Ovary (tissue), 9 donors: ENCODE data around the gene STPG4. TPM values are rescaled to one million over a fixed set of nuclear protein-coding genes. Genes with fewer than 3 reads are reported as not detected.

Source experiments
- DNase-seq, 5 donors: peaks; one replicate each; pipeline ENCODE4 v3.0.0-alpha.2; 2019 to 2020
- H3K27ac ChIP-seq, 2 donors: fragments of 200-600 bp; one replicate each; pipeline versions ENCODE4 v1.5.1 to v1.8.0; 2019 to 2022
- H3K27me3 ChIP-seq: fragments of 200-600 bp; one replicate; pipeline ENCODE4 v1.8.0; 2022
- H3K36me3 ChIP-seq: fragments of 200-600 bp; sonication (generic); one replicate; pipeline ENCODE4 v1.5.1; 2019
- H3K4me1 ChIP-seq: one replicate; pipeline ENCODE4 v1.8.1; 2013; ENCODE audit warnings: mild to moderate bottlenecking, moderate library complexity; ENCODE audit not compliant: insufficient read depth
- H3K4me3 ChIP-seq: fragments of 200-600 bp; sonication (generic); one replicate; pipeline ENCODE4 v1.5.1; 2017
- H3K9me3 ChIP-seq, 2 donors: fragments of 200-600 bp in 1 of 2; sonication (generic) in 1 of 2; one replicate each; pipeline versions ENCODE4 v1.5.1 to v1.8.1; 2013 to 2019; ENCODE audit warnings: mild to moderate bottlenecking in 1 of 2, moderate library complexity in 1 of 2
- EP300 ChIP-seq: sonication (generic); formaldehyde crosslinking; IDR thresholded peaks from one replicate; pipeline ENCODE4 v1.6.1; 2017; ENCODE audit warnings: antibody characterized with exemption
- POLR2A ChIP-seq: fragments of 450-650 bp; IDR thresholded peaks from one replicate; pipeline ENCODE4 v1.6.1; 2017; ENCODE audit warnings: antibody characterized with exemption, mild to moderate bottlenecking, moderate library complexity
- WGBS, 3 donors: extraction: QIAGEN DNeasy Blood & Tissue Kit in 1 of 3; methylation state at CpG; one replicate each; pipeline versions ENCODE4 v1.1.5 to v1.1.7; 2013 to 2017; 5-methylcytosine and 5-hydroxymethylcytosine counted together
- intact Hi-C, 4 donors: fragments of 100-400 bp; cut with DNase I; formaldehyde crosslinking; loops; one replicate each; pipeline versions ENCODE4 v1.11.0 to v1.15.1; 2022 to 2023
- polyA plus RNA-seq, 2 donors: library from polyadenylated mRNA; stranded (reverse); fragments of 200-250 nt in 1 of 2; fragments of 350-450 nt in 1 of 2; fragmentation: Illumina TruSeq in 1 of 2; extraction: RNeasy Lipid Tissue Mini Kit (QIAGEN cat#74804) in 1 of 2; gene quantifications; one replicate each; pipeline ENCODE4 v1.2.3, GENCODE V29; 2013 to 2014
- total RNA-seq, 7 donors: library from RNA; depleted of rRNA in 2 of 7; stranded (reverse); fragments of >200 nt in 2 of 7; fragmentation: NEBNext Ultra II Directional in 3 of 7; extraction: Animal tissue kit (Norgen Biotek cat#: 25700) in 3 of 7; gene quantifications; one replicate each; pipeline versions ENCODE4 v1.1.0 to v1.2.4, GENCODE V29; 2016 to 2023
- TF ChIP-seq, protein P1 (sequence below), 3 donors: fragments of 450-650 bp in 2 of 3; fragments of 200-600 bp in 1 of 3; IDR thresholded peaks; one replicate each; pipeline versions ENCODE4 v1.5.1 to v1.8.0; 2016 to 2022; ENCODE audit warnings: antibody characterized with exemption in 3 of 3, mild to moderate bottlenecking in 1 of 3
- donor health status: DM: no; HTN: no; CAD: no; lungs with moderate emphysema.
- donor health status: DM: no; HTN: no; CAD: no.
- donor health status: Bipolar disorder and iron deficiency.
- donor health status: DM: yes; HTN: yes; CAD: no.
- donor health status: DM: no; HTN: no; CAD: no.
- donor health status: DM: yes; HTN: yes; CAD: no.

The STPG4 gene
- total and polyA plus RNA-seq, 9 donors, result 0.17 to 0.35 TPM; not detected in 7

DNA sequence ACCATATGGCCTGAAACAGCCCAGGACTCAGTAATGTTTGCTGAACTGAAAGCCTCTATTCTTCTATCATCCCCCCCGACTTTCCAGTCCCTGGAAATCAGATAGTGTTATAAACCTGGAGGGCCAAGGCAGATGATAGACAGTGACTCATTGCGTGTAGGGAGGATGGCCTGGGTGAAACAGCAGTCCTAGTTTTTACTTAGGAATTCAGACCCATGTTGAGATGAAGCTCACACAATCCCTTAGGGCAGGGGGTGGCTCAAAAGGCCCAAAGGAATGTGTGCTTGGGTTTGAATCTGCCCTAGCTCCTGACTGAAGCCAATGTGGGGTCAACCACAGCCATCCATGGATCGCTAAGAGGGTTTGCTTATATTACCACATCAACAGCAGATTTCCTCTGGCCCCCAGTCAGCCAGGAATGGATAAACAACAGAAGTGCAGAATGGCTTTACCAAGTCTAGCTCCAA lies 43.9 kb upstream of the STPG4 start:
- Histone ChIP-seq H3K9me3 (no peaks in the 10 kb centered on the region), H3K27me3 (no peaks in the 10 kb centered on the region), H3K27ac (no peak overlapping the region), H3K4me3 (no peak overlapping the region), H3K36me3 (no peaks in the 10 kb centered on the region), H3K4me1 (peaks cover 6% of the 10 kb centered on the region)
- DNase-seq, result no peak
- WGBS, 3 donors, result 59 to 69% (median 67%) methylated on average over 3 of the region's 3 CpGs
- TF ChIP-seq POLR2A (no peak), EP300 (no peak)
- TF ChIP-seq, protein P1, sequence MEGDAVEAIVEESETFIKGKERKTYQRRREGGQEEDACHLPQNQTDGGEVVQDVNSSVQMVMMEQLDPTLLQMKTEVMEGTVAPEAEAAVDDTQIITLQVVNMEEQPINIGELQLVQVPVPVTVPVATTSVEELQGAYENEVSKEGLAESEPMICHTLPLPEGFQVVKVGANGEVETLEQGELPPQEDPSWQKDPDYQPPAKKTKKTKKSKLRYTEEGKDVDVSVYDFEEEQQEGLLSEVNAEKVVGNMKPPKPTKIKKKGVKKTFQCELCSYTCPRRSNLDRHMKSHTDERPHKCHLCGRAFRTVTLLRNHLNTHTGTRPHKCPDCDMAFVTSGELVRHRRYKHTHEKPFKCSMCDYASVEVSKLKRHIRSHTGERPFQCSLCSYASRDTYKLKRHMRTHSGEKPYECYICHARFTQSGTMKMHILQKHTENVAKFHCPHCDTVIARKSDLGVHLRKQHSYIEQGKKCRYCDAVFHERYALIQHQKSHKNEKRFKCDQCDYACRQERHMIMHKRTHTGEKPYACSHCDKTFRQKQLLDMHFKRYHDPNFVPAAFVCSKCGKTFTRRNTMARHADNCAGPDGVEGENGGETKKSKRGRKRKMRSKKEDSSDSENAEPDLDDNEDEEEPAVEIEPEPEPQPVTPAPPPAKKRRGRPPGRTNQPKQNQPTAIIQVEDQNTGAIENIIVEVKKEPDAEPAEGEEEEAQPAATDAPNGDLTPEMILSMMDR (IDR thresholded peaks at IDR 0.05), result no peak
- intact Hi-C loops, result no loop called here

DNA sequence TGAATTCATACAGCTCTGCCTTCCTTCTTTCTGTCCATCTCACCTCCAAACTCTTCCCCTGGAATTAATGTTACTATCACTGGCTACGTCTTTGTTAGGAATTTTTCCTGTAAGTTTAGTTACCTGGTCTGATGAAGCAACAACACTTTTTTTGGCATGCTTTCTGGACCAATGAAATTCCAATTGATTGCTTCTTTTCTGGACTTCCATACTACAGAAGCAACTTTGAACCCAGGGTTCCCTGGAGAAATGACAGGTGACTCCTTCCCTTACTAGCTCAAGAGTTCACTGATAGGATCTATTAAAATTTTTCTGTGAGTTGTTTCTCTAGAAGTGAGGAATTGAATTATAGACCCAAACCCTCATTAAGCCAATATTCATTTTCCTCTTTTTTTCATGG lies 41.4 kb upstream of the STPG4 start:
- TF ChIP-seq, protein P1 (IDR thresholded peaks at IDR 0.05), result no peak
- TF ChIP-seq EP300 (no peak), POLR2A (no peak)
- intact Hi-C loops, result no loop called here
- Histone ChIP-seq H3K27me3 (no peaks in the 10 kb centered on the region), H3K4me3 (no peak overlapping the region), H3K9me3 (no peaks in the 10 kb centered on the region), H3K4me1 (peaks cover 14% of the 10 kb centered on the region), H3K27ac (no peak overlapping the region), H3K36me3 (no peaks in the 10 kb centered on the region)
- no peak for DNase-seq
- 95 to 100% (median 98%) methylated on average over 1 of the region's 1 CpG for WGBS, 3 donors

DNA sequence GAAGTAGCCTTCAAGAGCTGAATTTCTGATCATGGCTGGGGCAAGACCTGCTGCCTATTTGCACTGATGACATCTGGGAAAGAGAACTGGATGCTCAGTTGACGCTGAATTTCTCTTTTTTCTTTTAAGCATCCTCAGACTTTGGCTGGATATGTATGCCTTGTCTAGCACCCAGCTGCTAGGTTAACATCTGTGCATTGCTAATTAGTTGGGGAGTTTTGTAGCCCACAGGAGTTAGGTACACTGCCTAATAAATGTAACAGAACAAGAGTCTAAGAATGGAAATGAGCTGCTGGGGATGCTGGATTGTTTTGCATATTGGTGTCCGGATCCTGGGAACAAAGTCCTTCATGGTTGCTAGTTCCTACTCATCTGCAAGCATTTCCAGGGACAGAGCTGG lies 40.9 kb upstream of the STPG4 start:
- Histone ChIP-seq H3K36me3 (no peaks in the 10 kb centered on the region), H3K4me1 (peaks cover 11% of the 10 kb centered on the region), H3K4me3 (no peak overlapping the region), H3K27ac (no peak overlapping the region), H3K27me3 (no peaks in the 10 kb centered on the region), H3K9me3 (no peaks in the 10 kb centered on the region)
- no peak for DNase-seq
- intact Hi-C loops, result no loop called here
- TF ChIP-seq EP300 (no peak), POLR2A (no peak)
- TF ChIP-seq, protein P1 (IDR thresholded peaks at IDR 0.05), result no peak
- WGBS, 3 donors, result 84 to 90% (median 89%) methylated on average over 2 of the region's 2 CpGs

DNA sequence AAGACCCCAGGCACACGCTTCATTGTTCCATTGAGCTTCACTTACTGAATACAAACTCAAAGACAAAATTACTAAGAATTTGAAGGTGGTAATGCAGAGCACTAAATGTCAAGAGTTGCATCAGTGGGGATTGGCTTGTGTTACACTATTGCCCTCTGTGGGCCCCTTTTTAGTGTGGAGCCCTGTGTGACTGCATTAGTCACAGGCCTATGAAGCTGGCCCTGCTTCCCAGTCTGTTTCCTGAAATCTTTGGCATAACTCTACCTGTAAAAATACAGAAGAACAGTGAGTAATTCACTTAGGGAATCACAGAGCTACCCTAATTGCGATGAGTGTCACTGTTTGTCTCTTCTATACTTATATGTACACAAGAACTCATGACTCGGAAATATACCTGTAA lies 40.0 kb upstream of the STPG4 start:
- no peaks in the 10 kb centered on the region for H3K36me3 ChIP-seq
- no peak for DNase-seq
- WGBS, 3 donors, result 93 to 96% (median 96%) methylated on average over 3 of the region's 3 CpGs
- peaks cover 8% of the 10 kb centered on the region for H3K4me1 ChIP-seq
- no peaks in the 10 kb centered on the region for H3K27me3 ChIP-seq
- no peak overlapping the region for H3K27ac ChIP-seq
- H3K4me3 ChIP-seq, result no peak overlapping the region
- intact Hi-C loops, result no loop called here
- TF ChIP-seq EP300 (no peak), POLR2A (no peak)
- TF ChIP-seq, protein P1 (IDR thresholded peaks at IDR 0.05), result no peak
- no peaks in the 10 kb centered on the region for H3K9me3 ChIP-seq

DNA sequence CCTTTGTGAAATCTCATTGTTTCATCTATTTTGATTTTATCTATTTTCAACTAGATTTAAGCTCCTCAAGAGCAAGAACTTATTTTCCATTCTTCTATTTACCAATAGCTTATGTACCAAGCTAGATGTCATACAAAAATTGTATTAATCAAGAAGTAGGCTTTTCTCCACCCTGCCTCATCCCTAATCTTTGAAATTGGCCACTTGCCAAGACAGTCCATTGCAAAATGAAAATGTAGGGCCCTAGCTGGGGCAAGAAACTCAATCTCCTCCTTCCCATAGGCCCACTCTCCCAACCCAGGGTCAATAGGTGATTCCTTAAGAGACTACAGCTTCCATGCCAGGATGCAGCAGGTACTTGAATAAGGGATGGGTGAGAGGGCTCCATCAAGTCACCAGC lies 39.3 kb upstream of the STPG4 start:
- DNase-seq, result no peak
- intact Hi-C loops, result no loop called here
- Histone ChIP-seq H3K27me3 (no peaks in the 10 kb centered on the region), H3K4me3 (no peak overlapping the region), H3K9me3 (no peaks in the 10 kb centered on the region), H3K36me3 (no peaks in the 10 kb centered on the region), H3K27ac (no peak overlapping the region), H3K4me1 (peaks cover 8% of the 10 kb centered on the region)
- TF ChIP-seq EP300 (no peak), POLR2A (no peak)
- TF ChIP-seq, protein P1 (IDR thresholded peaks at IDR 0.05), result no peak
